COR-L47 (cell line): ENCODE measurements around the gene APBB2.

Source experiments
- DNase-seq: peaks from one replicate; lab custom pipeline; 2025; lab: John Stamatoyannopoulos, UW

The APBB2 gene

GRCh38 chr4:41215969-41216293 lies 1.6 kb upstream of the APBB2 start:
- no peak for DNase-seq

GRCh38 chr4:41215155-41215554 lies 813 bp upstream of the APBB2 start:
- no peak for DNase-seq

GRCh38 chr4:41214825-41215146 lies 444 bp upstream of the APBB2 start:
- DNase-seq: no peak

- peak; percentile 23 for DNase-seq
Observed at GRCh38 chr4:41213625-41214135, 662 bp downstream of the APBB2 start.

- DNase-seq: peak; percentile 48
Observed at GRCh38 chr4:41212616-41213203, 1.6 kb downstream of the APBB2 start.

GRCh38 chr4:41211951-41212615 lies 2.3 kb downstream of the APBB2 start:
- no peak for DNase-seq

GRCh38 chr4:41209901-41210300 lies 4.4 kb downstream of the APBB2 start:
- no peak for DNase-seq

GRCh38 chr4:41209187-41209586 lies 5.2 kb downstream of the APBB2 start:
- DNase-seq: no peak

GRCh38 chr4:41207291-41207831 lies 7.0 kb downstream of the APBB2 start:
- no peak for DNase-seq

- no peak for DNase-seq
Observed at GRCh38 chr4:41205854-41206460, 8.4 kb downstream of the APBB2 start.

- no peak for DNase-seq
Observed at GRCh38 chr4:41205130-41205529, 9.2 kb downstream of the APBB2 start.

GRCh38 chr4:41204400-41204978 lies 9.9 kb downstream of the APBB2 start:
- no peak for DNase-seq

- DNase-seq: no peak
Observed at GRCh38 chr4:41203841-41204240, 10.5 kb downstream of the APBB2 start.

GRCh38 chr4:41202820-41203568 lies 11.3 kb downstream of the APBB2 start:
- DNase-seq: no peak

GRCh38 chr4:41202356-41202755 lies 12.0 kb downstream of the APBB2 start:
- DNase-seq: no peak

- DNase-seq: no peak
Observed at GRCh38 chr4:41200486-41201017, 13.8 kb downstream of the APBB2 start.

- DNase-seq: no peak
Observed at GRCh38 chr4:41199788-41200187, 14.6 kb downstream of the APBB2 start.

GRCh38 chr4:41197996-41198395 lies 16.3 kb downstream of the APBB2 start:
- DNase-seq: no peak

GRCh38 chr4:41197495-41197894 lies 16.8 kb downstream of the APBB2 start:
- no peak for DNase-seq

GRCh38 chr4:41196633-41197332 lies 17.6 kb downstream of the APBB2 start:
- no peak for DNase-seq

- no peak for DNase-seq
Observed at GRCh38 chr4:41192136-41192535, 22.2 kb downstream of the APBB2 start.
